GM12873 (cell line): ENCODE results near the gene PHLDA3.

Experiments used
- TF ChIP-seq, protein P1 (sequence below): IDR thresholded peaks from 2 replicates; pipeline ENCODE4 v1.5.1; 2012; ENCODE audit warnings: low read depth, mild to moderate bottlenecking, moderate library complexity, low read length, control low read depth; ENCODE audit not compliant: insufficient read depth; ENCODE audit errors: missing control alignments

The PHLDA3 gene

GRCh38 chr1:201501812-201502510 is 33.0 kb upstream of the PHLDA3 start:
- TF ChIP-seq, protein P1, sequence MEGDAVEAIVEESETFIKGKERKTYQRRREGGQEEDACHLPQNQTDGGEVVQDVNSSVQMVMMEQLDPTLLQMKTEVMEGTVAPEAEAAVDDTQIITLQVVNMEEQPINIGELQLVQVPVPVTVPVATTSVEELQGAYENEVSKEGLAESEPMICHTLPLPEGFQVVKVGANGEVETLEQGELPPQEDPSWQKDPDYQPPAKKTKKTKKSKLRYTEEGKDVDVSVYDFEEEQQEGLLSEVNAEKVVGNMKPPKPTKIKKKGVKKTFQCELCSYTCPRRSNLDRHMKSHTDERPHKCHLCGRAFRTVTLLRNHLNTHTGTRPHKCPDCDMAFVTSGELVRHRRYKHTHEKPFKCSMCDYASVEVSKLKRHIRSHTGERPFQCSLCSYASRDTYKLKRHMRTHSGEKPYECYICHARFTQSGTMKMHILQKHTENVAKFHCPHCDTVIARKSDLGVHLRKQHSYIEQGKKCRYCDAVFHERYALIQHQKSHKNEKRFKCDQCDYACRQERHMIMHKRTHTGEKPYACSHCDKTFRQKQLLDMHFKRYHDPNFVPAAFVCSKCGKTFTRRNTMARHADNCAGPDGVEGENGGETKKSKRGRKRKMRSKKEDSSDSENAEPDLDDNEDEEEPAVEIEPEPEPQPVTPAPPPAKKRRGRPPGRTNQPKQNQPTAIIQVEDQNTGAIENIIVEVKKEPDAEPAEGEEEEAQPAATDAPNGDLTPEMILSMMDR, result no peak

GRCh38 chr1:201501144-201501543 is 32.2 kb upstream of the PHLDA3 start:
- TF ChIP-seq, protein P1, result no peak

DNA sequence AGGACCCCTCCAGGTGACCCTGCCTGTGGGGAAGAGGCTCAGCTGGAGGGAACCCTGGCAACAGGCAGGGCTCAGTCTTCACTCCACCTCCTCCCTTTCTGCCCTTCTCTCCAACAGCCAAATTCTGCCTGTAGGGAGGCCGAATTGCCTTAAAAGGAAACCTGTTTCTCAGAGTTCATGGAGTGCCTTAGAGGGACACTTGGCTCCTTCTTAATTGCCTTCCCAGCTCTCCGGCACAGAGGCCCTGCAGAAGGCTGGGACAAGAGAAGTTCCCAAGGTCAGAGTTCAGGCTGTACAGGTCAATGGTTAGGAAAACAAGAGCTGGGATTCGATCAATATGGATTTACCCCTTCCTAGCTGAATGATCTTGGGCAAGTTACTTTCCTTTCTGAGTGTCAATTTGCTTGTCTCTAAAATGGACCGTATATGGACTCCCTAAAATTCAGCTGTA is 31.7 kb upstream of the PHLDA3 start:
- TF ChIP-seq, protein P1, result no peak

GRCh38 chr1:201499795-201500669 is 31.0 kb upstream of the PHLDA3 start:
- TF ChIP-seq, protein P1, result no peak

- TF ChIP-seq, protein P1, result no peak
These were observed 30.2 kb upstream of the PHLDA3 start for GRCh38 chr1:201499191-201499590.

- TF ChIP-seq, protein P1, result no peak
These were observed 29.6 kb upstream of the PHLDA3 start for GRCh38 chr1:201498621-201499020.

GRCh38 chr1:201497935-201498509 is 29.0 kb upstream of the PHLDA3 start:
- TF ChIP-seq, protein P1, result no peak
